Epidermal melanocyte (primary cell): ENCODE results near the gene DUSP9.
A peak's percentile ranks its signal among the peaks of the same experiment; 100 is the strongest.
"Not testable (repeated sequence)": the region's sequence is repeated elsewhere in the genome, so short reads cannot be mapped to it uniquely, and the experiment has no call there.

Experiments
- DNase-seq: peaks from one replicate; pipeline ENCODE4 v3.0.0; 2011; ENCODE audit warnings: low spot score; ENCODE audit not compliant: insufficient read length

Gene DUSP9, protein sequence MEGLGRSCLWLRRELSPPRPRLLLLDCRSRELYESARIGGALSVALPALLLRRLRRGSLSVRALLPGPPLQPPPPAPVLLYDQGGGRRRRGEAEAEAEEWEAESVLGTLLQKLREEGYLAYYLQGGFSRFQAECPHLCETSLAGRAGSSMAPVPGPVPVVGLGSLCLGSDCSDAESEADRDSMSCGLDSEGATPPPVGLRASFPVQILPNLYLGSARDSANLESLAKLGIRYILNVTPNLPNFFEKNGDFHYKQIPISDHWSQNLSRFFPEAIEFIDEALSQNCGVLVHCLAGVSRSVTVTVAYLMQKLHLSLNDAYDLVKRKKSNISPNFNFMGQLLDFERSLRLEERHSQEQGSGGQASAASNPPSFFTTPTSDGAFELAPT

DNA sequence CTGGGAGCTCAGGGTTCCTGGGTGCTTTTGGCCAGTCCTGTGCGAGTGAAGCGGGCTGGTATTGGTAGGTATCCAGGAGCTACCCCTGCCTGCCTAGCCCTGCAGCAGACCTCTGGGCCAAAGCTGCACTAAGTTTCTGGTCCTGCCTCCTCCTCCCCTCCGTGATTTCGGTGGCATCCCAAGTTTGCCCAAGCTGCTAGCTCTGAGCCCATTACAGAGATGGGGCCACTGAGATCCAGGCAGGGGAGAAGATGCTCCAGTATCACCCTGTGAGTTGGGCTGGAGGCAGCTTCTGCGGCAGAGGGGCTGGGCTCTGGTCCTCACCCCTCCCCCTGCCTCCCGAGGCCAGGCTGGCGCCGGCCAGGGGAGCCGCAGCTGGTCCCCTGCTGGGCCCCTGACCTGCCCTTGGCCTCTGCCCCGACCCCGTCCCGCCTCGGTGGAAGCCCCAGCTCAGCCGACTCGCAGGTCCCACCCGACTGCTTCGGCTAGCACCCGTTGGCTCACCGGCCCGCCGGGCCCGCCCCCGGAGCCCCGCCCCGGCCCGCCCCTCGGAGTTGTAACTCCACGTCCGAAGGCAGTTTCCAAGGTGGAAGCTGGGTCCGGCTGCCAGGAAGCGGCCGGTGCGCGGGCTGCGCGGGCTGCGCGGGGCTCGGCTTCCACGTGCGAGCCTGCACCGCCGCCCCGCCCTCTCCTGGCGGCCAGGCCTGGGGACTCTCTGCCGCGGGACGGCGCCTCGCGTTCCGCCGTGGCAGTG lies at the start of gene DUSP9:
DUSP9 (plus strand) TSS at position 584 of the 754 bp plus-strand sequence. CDS start 751 bp downstream, outside the sequence.
- DNase-seq, result no peak

DNA sequence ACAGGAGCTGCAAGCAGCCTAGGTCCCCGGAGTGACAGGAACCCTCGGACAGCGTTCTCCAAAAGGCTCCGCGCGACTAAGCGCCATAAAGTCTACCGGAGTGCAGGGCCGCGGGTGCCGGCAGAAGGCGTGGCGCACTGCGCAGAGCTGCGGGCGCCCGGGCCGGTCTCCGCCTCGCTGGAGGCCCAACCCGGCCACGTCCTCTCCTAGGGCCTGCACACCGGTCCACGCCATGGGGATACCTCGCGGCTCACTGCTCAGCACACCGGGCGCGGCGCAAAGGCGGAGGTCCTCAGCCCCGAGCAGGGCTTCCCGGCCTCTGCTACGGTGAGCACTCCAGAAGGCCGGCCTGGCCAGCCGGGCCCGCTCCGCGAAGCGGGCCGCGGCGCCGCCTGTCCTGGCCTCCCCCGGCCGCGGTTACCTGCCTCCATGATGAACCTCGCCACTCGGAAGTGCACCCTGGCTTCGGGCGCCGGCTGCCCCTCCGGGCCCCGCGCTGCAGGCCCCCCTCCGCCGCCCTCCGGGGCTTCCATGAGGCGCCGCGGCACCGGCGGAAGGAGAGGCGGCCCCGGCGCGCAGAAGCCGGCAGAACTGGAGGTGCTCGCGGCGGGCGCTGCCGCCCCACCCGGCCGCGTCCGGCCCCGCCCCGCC lies 48.3 kb upstream of the DUSP9 start, which contains the start of gene CCNQ:
CCNQ (minus strand) TSS at position 599 of the 651 bp plus-strand sequence; CDS start at position 533, 66 bp downstream.
- no peak for DNase-seq

DNA sequence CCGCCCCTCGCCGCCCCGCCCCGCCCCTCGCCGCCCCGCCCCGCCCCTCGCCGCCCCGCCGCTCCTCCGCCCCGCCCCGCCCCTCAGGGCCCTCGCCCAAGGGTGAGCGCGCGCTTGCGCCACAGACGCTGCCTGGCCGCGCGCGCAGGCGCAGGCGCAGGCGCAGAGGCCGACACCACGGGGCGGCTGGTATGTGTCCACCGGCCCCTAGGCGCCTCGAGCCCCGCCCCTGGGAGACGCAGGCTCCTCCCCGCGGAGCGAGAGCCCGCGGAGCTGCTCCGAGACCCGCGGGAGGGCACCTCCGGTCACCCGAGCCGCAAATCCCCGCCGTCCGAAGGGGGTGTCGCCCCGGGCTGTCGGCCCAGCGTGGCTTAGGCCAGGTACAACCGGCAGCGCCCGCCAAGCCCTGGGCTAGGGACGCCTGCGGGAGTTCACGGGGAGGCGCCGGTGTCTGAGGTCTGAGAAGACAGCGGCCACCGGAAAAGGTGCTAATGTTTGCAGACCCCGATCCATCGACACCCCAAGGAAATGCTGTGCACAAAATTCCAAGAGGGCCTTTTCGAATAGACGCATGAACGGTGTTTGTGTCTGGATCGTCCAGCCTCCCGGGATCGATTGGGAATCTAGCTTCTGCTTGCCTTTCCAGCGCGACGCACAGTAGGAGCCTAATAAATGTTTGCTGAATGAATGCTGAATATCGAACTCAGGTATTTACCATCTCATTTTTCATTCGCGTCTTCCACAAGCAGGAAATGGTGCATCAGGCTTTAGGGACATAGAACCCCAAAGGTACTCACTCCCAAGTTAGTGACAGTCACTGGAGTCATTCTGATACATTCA lies 47.6 kb upstream of the DUSP9 start:
- peak; percentile 65 for DNase-seq

DNA sequence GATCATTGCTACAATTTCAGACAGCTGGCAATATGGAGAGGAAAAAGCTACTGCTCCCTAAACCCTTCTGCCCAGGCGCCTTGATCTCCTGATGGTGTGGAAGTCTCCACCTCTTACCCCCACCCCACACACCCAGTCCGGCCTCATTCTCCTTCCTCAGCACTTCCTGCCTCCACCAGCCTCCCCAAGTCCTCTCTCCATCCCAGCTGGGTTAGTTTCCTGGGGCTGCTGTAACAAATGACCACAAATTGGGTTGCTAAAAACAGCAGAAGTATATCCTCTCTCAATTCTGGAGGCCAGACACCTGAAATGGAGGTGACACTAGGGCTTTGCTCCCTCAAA lies 47.0 kb upstream of the DUSP9 start:
- no peak for DNase-seq

DNA sequence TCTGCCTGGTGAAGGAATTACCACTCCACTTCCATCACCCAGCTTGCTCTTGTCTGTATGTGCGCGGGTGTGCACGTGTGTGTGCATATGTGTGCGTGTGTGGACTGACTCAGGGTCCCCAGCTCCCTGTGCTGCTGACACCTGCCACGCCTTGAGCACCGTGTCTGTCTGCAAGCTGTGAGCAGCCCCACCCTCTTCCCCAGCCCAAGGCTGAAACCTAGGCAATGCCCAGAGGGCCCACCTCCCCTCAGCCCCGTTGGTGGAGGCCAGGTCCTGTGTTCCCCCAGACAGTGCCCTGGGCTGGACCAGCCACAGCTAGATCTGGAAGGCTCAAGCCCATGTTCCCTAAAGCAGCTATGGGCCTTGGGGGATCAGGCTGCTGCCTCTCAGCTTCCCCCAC lies 46.1 kb upstream of the DUSP9 start:
- DNase-seq, result no peak

DNA sequence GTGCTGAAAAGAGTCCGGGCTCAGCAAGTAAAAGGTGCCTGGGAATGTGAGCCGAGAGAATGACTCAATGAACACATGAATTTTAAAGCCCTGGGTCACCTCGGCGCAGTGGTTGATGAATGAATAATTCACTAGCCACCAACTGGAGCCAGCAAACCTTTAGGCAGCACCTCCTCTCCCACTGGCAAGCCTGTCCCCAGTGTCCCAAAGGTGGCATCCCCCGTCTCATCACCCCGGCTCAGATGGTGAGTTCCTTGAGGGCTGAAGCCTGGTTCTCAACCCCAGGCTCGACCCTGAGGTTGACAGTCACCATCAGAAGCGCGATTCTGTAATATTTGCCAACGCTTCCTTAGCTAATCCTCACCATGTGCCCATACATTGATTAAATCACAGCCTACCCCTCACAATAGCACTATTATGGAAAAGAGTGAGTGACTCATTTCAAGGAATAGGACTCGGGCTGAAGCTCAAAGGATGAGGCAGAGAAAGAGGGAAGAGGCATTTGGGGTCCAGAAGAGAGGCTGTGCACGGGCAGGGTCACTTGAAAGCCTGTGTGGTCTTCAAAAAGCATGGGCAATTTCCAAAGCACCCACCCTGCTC lies 45.4 kb upstream of the DUSP9 start:
- no peak for DNase-seq

DNA sequence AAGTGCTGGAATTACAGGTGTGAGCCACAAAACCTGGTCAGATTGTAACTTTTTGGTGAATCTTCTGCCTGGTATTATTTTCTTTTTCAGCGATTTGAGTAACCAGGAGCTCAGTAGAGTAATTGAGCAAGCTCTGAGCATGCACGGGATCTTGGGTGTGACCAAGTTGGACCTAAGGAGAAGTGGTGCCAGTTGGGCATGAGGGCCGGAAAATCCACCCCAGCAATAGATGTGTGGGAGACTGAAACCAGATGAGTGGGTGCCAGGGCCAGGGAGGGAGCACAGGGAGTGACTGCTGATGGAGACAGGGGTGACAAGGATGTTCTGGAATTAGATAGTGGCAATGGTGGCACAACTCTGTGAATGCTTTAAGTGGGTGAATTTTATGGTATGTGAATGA lies 44.4 kb upstream of the DUSP9 start:
- no peak for DNase-seq

DNA sequence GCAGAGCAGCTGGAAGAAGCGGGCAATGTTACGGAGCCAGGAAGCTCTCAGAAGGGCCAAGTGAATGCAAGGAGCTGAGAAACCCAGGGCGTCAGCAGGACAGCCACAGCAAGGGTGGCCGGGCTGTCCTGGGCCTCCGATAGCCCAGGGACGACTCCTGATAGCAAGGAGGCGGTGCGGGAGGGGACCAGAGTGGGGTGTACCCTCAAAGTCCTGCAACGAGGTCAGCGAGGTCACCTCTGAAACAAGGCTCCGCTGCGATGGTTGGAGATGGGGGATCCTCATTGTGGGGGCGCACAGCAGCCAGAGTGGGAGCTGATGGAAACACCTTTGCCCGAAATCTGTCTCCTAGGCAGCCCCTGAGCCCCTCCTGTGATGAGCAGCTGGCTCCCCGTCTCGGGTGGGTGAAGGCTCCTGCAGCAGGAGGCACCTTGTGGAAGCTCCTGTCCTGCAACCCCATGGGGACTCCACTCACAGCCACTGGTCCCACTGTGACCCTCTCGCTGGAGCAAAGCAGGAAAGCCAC lies 43.8 kb upstream of the DUSP9 start:
- DNase-seq, result no peak

DNA sequence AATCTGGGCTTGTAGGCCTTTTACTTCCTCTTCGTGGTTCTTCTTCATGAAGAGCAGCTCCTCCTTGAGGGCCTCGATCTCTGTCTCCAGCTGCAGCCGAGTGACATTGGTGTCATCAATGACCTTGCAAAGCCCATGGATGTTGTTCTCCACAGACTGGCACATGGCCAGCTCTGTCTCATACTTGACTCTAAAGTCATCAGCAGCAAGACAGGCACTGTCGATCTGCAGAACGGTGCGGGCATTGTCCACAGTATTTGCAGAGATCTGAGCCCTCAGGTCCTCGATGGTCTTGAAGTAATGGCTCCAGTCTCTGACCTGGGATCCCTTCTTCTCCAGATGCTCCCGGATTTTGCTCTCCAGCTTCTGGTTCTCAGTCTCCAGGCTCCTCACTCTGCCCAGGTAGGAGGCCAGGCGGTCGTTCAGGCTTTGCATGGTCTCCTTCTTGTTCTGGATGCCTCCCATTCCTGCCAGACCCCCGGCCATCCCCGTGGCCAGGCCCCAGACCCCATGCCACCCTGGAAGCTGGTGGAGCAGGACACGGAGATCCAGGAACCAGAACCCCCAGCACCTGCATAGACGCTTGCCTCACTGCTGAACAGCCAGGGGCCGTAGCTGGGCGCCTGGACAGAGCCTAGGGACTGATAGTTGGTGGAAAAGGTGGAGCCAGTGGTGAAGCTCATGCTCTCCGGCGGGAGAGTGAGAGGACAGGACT lies 42.2 kb upstream of the DUSP9 start:
- not testable (repeated sequence) for DNase-seq

DNA sequence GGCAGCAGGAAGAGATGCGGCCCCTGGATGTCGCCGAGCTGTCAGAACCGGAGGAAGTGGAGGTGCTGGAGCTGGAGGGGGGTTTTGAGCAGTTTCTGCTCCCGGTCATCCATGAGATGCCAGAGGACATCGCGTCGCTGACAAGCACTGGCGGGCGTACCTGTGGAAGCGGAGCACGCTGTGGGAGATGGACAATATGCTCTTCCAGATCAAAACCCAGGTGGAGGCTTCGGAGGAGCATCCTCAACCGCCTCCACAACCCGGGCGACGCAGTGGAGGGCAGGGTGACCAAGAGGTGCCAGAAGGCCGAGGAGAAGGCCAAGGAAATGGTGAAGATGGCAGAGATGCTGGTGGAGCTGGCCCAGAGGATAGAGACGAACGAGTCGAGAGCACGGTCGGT lies 40.5 kb upstream of the DUSP9 start:
- DNase-seq, result no peak

DNA sequence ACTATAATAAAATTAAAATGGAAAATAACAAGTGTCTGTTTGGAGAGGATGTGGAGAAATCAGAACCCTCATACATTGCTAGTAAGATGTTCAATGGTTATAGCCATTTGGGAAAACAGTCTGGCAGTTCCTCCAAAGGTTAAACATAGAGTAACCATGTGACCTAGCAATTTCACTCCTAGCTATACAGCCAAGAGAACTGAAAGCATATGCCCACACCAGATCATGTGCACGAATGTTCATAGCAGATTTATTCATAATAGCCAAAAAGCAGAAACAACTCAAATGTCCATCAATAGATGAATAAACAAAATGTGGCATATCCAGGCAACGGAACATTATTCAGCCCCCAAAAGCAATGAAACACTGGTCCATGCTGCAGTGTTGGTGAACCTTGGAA lies 38.6 kb upstream of the DUSP9 start:
- no peak for DNase-seq

DNA sequence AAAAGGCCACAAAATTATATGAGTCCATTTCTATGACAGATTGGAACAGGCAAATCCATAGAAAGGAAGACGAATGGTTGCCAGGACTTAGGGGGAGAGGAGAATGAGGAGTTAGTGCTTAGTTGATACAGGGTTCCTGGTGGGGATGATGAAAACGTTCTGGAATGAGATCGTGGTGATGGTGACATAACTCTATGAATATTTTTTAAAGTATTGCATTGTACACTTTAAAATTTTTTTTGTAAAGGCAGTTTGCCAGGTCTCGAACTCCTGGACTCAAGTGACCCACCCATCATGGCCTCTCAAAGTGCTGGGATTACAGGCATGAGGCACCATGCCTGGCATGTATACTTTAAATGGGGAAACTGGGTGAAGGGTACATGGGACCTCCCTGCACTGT lies 38.2 kb upstream of the DUSP9 start:
- no peak for DNase-seq

DNA sequence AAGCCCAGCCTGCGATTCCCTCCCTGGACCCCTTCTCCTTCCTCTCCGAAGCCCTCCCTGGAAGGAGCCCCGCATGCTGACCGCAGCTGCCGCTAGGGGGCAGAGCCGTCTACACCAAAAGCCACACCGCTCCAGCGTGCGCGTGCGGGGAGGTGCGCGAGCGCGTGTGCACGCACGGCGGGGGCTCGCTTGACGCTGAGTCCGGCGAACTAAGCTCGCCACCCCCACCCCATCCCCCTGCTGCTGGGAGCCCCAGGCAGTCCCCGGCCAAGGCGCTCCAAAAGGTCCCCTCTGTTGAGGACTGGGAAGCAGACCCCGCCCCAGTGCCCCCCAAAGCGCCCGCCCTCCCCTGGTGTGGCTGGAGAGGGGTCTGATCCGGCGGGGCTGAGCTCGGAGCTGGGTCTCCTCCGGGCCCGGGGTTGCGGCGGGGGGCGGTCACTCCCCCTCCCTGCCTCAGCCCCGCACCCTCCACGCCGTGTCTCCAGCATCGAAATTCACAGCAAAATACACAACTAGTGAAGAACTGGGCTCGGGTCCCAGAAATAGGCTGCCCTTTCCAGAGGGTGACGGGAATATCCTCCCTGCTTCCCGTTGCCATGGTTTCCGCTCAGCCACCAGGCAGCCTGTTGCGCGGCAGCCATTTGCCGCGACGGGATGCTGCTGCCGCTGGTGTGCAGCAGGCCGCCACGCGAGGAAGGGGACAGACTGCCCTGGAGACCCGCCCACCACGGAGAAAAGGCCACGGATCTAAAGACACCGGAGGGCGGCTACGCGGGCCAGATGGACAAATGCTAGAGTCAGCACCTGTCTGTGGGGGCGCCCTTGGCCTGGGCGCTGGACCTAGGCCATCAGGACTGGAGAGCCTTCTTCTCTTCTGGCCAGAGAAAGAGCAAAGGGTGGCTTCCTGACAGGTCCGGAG lies 36.8 kb upstream of the DUSP9 start:
- no peak for DNase-seq

DNA sequence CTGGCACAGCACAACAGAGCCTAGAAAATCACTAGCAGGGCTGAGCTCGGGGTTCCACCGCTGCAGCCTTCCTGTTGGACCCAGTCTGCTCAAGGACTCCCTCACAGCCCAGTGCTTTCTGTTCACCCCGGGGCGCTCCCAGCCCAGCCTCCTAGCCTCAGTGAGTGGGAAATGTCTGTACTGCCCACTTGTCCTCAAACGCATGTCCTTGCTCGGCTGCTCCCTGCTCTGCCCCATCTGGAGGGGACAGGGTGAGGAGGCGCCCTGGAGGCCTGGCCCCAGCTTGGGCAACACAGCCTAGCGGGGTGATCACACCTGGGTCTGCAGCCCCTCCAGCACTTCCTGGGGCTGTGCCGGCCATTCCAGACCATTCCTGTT lies 36.2 kb upstream of the DUSP9 start:
- no peak for DNase-seq

DNA sequence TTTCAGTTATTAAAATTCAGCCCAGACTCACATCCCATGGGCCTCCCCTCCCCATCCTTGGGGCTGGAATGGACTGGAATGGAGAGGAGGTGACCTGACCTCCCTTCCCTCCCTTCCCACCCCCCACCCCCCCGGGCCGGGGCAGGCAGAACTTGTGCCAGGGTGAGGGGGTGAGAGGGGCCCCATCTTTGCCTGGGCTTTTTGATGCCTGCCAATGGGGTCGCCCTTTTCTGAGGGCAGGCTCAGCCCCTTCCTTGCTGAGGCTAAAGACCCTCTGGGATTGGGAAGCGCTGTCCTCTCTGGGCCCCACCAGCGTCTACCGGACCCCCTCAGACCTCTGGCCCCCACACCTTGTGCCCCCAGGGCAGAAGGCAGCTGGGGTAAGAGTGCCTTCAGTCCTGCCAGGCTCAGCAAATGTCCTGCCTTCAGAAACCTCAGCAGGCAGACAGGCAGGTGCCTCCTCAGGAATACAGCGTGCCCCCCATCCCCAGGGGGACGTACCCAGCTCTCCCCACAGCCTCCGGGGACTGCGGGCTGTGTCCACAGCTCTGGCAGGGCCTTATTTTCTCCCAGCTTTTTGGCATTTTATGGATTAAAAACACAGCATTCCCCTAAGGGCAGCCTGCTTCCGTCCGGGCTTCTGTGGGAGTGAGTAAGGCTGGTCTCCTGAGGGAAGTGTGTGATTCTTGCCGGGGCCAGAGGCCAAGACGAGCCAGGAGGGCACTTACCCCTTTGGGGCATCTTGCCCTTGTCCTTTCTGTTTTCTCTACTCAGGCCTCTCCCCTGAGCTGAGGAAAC lies 35.5 kb upstream of the DUSP9 start:
- no peak for DNase-seq

DNA sequence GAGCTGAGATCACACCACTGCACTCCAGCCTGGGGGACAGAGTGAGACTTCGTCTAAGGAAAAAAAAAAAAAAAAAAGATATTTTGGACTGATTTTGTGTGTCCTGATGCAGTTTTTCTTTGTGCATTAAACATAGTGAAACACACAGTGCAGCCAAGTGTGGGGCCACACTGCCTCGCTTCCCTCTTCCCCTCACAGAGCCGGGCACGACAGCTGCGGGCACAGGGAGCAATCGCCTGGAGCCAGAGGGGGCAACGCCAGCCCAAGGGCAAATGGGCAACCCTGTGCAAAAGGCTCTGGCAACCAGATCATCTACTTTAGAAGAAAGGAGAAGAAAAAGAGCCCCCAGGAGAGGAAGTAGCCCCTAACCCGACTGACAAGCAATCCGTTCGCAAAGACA lies 34.6 kb upstream of the DUSP9 start:
- no peak for DNase-seq

DNA sequence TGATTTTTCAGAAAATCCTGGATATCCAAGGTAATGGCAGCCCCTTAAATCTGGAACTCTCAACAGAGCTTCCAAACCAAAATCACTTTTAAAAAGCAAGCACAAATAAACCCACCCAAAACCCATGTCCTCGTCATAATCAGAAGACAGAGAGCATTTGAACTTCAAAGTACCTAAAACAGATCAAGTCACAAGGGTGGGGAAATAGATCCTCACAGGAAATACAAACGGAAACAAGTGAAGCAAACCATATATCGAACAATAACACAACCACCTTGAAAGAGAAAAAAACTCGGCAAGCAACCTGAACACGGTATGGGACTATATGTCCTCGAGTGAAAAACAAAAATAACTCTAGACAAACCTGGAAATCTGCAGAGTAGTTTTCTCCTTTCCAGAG lies 32.2 kb upstream of the DUSP9 start:
- DNase-seq, result no peak

DNA sequence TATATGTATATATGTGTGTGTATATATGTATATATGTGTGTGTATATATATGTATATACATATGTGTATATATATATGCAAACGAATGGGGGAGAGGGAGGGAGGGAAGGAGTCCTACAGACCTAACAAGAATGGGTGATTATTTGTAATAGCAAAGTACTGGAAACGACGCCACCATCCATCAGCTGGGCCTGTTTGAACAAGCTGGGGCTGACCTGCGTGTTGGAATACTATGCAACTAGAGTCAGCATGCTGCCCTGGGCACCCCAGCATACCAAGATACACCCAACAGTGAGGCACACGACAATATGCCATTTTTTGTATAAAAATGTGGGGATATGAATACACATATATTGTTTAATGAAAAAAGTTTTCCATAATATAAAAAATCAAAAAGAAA lies 26.4 kb upstream of the DUSP9 start:
- no peak for DNase-seq
